SW480 (cell line): Measurements from ENCODE around the gene CORIN.
A peak's percentile ranks its signal among the peaks of the same experiment; 100 is the strongest.

ENCODE experiments used
- DNase-seq: peaks from one replicate; pipeline ENCODE4 v3.0.0-alpha.2; 2016; ENCODE audit warnings: low spot score

The CORIN gene

DNA sequence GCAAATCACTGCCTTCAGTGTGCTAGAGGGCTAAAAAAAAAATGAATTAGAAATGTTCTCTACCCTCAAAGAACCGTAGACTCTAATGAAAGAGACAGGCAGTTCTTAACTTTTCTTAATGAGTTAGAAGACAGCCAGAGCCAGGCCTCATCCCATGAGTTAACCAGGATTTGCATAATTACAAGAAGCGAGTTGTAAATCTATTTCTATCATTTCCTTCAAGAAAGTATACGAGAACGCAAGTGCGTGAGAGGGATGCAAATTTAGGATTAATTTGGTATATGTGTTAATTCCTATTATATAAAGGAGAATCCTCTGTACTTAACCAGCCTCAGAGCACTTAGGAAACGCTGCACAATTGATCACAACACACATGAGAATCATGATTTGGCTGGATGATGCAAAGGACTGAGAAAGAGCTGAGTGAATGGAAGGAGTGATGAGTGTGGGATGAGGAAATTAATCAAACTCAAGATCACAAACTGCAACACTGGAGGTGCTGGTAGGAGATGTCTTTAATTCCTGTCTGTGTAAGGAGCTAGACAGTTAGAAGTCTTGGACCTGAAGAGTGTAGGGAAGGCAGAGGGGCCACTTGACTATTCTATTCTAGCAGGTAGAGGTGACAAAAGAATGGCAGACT lies 195.6 kb downstream of the CORIN start:
- no peak for DNase-seq

DNA sequence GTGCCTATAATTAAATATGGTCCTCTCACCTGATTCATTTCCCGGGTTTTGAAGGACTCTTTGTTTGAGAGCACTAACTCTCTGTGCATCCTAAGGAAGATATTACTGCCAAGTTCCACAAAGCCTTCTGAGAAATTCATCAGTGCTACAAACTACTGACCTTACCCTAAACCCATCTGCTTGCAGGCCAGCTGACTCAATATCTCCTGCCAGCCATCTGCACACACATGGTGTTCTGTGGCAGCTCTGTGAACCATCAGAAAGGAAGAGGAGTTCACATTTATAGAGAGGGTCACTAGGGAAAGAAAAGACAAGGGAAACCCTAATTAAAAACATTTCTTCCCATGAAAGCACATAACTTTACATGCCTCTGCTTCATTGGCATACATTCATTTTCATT lies 196.1 kb downstream of the CORIN start:
- no peak for DNase-seq

DNA sequence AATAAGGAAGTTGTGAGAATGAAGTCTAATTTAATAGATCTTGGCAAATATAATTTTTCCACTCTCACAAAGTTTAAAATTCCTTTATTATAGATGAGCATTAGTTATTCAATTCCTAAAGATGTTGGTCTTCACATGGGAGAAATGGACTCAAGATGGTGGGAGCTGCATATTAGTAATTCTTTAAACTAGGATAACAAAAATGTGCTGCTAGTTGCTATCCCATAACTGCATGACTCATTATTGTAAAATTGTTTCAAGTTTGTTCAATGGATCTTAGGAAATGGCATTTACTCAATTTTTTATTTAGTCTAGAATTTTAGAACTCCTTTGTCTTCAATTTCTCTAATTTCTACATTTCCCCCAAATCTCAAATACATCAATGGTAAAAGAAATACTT lies 197.0 kb downstream of the CORIN start:
- DNase-seq = no peak

DNA sequence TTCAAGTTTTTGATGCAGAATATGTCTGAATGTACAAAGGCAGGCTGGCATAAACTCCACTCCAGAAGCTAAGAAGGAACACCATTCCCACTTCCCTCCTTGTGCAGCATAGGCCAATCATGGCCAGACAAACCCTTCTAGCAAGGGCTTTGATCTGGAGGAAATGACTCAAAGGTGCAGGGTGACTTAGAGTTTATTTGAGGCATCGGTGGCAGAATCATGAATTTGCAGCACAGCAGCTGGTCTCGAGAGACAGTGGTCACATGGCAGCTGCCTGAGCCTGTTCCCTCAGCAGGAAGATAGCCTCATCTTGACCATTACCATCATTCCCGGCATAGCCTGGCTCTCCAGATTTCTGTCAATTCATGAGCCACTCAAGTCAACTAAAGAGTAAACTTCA lies 198.3 kb downstream of the CORIN start:
- no peak for DNase-seq

DNA sequence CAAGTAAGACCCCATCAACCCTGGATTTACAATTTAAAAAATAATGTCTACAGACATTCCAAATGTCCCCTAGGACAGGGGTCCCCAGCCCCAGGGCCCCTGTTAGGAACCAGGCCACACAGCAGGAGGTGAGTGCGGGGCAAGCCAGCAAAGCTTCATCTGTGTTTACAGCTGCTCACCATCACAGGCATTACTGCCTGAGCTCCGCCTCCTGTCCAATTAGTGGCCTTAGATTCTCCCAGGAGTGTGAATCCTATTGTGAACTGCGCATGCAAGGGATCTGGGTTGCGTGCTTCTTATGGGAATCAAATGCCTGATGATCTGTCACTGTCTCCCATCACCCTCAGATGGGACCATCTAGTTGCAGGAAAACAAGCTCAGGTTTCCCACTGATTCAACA lies 206.7 kb downstream of the CORIN start:
- no peak for DNase-seq

DNA sequence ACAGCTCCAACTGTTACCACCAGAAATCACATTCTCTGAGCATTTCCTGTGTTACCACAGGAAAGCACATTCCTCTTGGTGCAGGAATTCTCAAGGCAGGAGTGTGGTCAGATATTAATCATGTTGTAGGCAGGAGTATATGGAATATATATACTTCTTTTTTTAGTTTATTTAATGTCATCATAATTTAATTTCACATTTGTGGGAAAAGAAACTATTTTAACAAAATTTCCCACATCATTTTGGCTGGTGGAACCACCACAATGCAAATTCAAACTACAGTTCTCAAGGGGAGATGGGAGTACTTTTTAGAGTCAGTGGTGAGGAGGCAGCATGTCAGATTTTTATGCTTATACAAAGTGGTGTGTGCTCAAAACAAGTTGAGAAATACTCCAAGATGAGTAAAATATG lies 213.8 kb downstream of the CORIN start:
- DNase-seq = no peak

DNA sequence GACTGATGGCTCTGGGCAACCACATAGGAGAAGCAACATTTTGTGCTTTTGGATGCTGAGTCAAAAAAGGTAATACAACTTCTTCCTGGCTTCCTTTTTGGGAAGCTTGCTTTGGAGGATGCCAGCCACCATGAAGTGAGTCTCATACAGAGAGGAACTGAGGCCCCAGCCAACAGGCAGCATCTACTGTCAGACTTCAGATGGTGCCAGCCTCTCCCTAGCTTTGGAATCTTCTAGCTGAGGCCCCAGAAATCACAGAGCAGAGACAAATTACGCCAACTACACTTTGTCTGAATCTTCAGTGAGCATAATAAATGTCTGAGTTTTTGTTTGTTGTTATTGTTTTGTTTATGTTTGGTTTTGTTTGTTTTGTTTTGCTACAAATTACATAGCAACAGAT lies 216.7 kb downstream of the CORIN start:
- no peak for DNase-seq

DNA sequence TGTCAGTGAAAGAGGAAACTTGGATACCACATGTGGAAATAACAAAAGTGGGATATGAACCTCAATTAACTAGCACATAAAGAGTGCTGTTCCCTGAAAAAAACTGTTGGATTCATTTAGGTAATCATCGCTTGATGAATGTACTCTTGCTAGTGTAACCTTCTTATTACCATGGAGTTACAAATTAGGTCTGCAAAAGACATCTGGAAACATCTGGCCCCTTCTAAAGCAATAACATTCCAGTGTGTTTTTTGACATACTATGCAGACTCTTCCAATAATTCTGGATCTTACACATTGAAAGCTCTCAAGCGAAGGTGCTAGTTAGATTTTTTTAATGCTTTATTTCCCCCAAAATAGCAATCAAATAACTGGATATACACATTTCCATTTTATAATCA lies 218.2 kb downstream of the CORIN start:
- DNase-seq = no peak

DNA sequence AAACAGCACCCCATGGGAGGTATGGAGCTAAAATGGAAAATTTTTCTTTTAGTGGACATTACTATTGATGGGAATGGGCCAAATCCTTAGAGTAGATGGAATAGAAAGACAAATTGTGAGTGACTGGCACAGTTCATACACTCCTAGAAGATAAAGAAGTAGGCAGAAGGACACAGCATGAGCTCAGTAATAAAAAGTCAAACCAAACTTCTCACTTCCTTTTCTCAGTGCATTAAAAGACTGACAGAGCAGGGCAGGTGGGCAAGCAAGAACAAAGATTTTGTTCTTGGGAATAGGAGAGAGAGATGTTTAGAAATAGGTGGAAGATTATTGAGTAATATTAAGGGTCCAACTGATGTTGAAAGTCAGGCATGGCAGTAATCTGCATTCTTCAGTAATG lies 220.3 kb downstream of the CORIN start:
- no peak for DNase-seq

DNA sequence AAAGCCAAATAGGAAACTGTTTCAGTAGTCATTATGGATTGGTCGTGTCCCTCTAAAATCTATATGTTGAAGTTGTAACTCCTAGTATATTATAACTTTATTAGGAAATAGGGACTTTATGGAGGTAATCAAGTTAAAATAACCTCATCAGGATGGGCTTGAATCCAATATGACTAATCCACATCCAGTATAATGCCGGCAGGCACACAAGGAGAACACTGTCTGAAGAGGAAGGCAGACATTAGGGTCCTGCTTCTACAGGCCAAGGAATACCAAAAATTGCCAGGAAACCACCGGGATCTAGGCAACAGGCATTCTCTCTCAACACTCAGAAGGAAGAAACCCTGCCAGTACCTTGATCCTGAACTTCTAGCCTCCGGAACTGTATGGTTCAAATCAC lies 222.5 kb downstream of the CORIN start:
- no peak for DNase-seq

DNA sequence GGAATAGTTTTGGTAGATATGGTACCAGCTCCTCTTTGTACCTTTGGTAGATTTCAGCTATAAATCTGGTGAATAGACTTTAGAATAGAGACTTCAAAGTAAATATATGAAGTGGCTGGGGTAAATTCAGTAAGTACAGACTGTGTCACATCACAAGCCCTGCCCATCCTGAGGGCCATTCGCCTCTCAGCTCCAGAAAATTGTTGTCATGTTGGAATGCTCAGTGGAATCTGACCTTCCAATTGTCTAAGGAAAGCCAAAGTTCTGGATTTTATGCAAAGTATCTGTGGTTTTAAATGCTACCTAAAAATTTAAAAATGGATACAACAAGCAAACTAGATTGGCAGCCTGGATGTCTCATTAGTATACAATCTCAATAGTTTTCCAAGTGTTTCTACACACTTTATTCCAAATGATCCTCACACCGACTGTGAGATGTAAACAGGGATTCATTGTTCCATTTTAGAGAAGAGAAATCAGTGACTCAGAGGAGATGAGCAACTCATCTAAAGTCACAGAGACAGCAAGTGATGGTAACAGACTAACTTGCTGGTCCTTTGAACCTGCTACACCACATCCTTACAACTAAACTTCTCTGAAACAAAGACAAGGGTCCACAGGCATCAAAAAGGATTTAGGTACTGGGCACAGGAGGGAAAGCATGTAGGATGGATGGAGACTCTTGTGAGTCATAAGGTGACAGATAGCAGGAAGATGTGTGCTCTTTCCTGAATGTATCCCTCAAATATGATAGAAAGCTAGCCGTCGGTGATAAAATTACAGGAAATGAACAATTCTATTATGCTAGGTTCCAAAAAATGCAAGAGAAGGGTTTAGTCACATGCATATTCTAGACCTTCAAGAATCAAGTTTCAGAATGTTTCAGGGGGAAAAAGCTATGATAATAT lies 225.5 kb downstream of the CORIN start:
- DNase-seq = no peak

DNA sequence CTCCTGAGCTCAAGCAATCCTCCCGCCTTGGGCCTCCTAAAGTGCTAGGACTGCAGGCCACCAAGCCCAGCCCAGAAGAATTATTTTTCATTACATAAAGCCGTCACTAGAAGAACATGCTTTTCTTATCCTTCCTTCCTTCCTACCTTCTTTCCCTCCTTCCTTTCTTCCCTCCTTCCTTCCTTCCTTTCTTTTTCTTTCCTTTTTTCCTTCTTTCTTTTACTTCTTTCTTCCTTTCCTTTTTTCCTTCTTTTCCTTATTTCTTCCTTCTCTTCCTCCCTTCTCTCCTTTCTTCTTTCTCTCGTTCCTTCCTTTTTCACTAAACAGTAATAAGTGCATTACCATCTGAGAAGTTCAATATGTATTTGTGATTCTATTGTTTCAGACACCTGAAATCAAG lies 231.4 kb downstream of the CORIN start:
- DNase-seq = no peak

DNA sequence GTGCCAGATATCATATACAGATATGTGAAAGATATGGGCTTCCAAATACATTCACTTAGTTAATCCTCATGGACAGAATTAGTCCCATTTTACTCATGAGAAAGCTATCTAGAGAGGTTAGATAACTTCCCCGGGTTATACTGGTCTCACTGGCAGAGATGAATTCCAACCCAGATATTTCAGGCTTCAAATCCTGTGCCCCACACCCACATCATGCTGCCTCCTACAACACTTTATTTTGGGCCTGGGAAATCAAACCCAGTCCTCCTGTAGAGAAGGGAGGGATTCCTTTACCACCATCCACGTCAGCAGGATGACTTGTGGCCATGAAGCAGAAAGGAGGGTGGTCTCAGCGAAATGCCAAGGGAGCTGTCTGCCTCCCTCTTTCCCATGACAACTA lies 239.0 kb downstream of the CORIN start:
- no peak for DNase-seq

DNA sequence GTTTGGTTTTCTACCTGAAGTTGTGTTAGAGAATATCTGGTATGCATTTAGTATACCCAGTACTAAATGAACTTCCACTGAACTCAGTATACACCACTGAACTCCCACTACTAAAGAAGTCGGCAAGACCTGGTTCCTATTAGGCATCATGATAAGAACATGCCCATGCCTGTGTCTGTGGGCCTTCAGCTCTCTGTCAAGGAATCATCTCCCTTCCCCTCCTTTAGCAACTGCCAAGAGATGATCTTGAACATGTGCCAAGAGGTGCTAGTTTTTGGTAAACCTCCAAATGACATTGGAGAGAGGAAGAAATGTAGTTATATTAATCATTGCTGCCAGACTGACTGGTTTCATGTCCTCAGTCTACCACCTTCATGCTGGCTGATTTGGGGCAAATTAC lies 239.5 kb downstream of the CORIN start:
- DNase-seq = no peak

DNA sequence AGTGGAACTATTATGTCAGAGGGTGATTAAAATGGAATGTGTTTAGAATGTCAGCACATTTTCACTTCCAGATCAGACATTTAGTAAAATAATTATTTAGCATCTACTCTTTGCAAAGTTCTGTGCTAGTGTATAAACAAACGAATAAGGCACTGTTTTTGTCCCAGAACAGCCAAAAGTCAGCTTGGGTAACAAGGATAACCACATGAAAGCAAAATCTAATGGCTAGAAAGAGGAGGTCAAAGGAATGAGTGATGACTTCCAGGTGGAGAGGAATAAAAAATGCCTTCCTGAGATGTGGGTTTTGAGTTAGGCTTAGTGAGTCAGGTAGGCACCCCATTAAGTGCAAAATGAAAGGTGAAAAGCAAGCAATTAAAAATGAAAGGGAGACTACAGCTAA lies 240.2 kb downstream of the CORIN start:
- DNase-seq = peak; percentile 39

DNA sequence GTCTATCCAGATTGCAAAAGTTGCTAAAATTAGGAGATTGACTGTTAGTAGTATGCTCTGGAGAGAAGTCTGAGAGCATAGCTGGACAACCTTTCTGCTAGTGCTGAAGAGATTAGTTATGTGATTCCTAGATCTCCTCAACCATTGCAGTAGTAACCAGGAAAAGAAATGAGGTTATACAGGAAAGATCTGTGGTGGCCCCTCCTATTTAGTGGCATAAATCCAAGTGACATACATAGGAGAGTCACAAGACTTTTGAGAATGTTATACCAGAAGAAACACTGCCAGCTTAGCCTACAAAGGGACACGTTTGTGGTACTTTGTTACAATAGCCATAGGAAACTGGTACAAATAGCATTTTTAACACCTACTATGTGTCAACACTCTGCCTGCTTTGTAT lies 247.5 kb downstream of the CORIN start:
- DNase-seq = no peak

DNA sequence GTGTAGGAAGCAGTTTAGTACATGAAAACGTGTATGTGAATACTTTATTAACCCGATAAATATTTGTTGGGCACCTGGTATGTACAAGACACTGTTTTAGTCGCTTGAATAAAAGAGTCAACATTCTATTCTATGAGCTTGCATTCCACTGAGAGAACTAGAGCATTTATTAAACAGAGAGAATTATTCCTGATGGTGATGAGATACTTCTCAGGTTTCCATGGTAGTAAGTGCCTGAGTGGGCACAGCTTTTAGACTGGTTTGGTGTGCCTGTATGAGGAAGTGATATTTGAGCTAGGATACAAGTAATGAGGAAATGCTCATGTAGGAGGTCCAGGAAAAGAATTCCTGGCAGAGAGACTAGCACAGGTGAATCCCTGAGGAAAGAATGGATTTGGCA lies 258.6 kb downstream of the CORIN start:
- DNase-seq = no peak

DNA sequence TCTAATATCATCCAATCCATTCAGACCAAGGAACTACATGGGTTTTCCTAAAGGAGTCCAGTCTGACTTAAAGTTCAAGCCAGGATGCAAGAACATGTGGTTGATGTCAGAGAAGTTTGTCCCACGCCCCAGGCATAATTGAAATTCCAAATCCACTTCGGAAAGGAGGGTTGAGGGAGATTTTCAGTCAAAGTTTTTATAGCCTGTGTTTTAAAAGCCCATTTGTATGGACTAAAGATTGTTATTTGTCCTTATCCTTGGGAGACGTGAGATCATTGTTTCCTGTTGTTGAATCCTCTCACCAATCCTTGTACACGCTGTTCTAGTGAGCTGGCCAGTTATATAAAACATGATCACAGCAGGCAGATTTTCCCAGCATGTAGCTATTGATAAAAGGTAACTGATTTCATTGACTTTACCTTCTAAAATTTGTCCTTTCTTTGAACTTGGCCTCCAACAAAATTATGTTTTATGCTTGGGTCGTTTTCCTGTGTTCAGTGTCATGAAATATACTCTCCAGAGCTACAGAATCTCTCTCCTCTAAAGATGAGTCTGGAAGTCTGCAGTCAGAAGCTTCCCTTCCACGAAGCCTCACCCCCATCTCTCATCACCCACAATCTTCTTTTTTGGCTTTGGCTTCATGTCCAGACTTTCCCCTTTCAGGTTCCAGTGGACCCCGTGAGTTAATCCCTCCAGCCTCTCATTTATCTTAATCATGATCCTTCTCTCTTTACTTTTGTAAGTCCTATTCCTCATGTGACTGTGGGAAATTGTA lies 259.9 kb downstream of the CORIN start:
- DNase-seq = no peak

DNA sequence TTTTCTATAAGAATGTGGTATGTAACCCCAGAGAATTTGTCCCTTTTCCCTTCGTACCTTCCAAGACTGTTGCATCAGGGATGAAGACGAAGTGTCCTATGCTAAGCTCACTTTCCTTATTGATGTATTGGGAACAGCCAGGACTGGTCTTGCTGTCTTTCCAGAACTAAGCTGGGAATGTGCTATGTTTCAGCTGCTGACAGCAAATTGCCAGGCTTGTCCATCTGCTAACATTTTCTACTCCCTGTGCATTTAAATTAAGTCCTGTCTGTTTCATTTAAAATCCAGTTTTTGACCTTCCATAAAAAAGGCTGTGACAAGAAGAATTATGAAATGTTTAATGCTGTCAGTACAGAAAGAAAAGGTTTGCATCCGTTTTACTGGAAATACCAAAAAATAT lies 264.9 kb downstream of the CORIN start:
- no peak for DNase-seq

DNA sequence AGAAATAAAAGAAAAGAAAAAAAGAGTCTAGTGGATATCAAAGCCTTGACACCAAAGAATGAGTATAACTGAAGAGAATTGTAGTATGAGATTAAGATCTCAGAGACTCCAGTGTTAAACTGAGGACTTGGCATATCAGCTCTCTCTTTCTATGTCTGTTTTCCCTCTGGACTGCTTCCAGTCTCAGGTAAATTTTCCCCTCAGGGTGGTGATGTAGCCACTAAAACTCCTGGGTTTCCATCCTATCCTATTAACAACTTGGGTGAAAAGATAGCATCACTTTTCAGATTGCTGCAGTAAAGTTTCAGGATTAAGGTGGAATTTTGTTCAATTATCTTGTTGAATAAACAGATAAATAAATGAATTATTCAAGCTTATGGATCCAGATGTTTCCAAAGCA lies 267.1 kb downstream of the CORIN start:
- DNase-seq = no peak

DNA sequence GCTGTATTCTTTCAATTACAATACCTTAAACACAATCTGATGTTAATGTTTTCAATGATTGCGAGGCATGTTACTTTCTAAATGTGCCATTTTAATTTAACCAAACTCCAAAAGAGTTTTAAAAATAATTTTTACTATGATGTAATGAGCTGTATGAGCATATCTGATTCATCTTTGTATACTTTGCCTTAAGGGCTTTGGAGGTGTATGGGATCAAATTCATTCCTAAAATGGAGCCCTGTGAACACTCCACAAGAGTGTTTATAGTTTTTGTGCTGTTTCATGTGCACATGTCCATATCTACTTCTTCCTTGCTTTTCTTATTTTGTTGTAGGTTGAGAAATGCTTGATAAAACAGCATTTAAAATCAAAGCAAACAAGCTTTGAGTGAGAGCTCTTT lies 270.4 kb downstream of the CORIN start:
- no peak for DNase-seq

DNA sequence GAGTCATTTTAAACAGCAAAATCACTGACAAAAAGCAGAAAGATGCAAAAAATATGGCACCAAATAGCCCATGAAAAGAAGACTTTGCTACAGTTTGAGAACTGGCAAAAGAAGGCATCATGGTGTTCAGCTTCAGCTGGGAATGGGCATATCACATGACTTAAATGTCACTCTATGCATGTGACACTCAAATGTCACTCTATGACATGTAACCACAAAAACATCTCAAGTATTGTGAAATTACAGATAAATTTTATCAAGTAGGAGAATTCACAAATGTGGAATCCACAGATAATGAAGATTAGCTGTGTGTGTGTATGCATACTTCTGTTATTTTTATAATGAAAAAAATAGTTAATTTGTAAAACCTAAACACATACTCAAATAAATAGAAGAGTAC lies 270.9 kb downstream of the CORIN start:
- no peak for DNase-seq

DNA sequence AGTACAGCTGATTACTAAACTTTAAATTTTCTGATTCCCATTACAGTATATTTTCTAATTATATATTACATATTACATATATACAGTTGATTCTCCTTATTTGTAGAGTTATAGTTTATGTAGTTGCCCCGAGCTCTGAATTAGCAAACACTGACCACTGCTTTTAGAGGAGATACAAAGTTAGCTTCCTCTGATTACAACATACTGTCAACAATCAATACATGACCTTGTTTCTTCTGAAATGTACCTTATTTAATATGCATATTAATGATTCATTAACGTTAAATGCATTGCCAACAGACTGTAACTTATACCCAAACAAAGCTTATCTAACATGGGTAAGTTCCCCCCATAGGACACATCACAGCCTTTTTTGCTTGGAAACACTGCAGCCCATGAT lies 271.3 kb downstream of the CORIN start:
- DNase-seq = no peak
